ENCODE data around the gene WIZ.

- TF ChIP-seq CTCF (IDR thresholded peaks at IDR 0.05 in 2 of 3, conservative IDR thresholded peaks at IDR 0.05 in 1 of 3; ENCODE audit: insufficient read depth in 2 of 3, low read depth in 1 of 3, low read length in 3 of 3) (no peak), USF2 (CRISPR knock-in tag; IDR thresholded peaks at IDR 0.05) (no peak), EHMT2 (IDR thresholded peaks at IDR 0.05) (no peak), ZNF76 (CRISPR knock-in tag; IDR thresholded peaks at IDR 0.05; ENCODE audit: borderline replicate concordance) (no peak), GATA2 (CRISPR knock-in tag; IDR thresholded peaks at IDR 0.05) (no peak), SREBF2 (CRISPR knock-in tag; IDR thresholded peaks at IDR 0.05) (no peak), POLR2AphosphoS5 (IDR thresholded peaks at IDR 0.05; ENCODE audit: control insufficient read depth, insufficient read depth, low read depth, low read length) (no peak), ZNF146 (CRISPR knock-in tag; IDR thresholded peaks at IDR 0.05; ENCODE audit: unreplicated experiment) (no peak), CREM (IDR thresholded peaks at IDR 0.05; ENCODE audit: low read depth) (no peak)
- TF ChIP-seq, protein P1, sequence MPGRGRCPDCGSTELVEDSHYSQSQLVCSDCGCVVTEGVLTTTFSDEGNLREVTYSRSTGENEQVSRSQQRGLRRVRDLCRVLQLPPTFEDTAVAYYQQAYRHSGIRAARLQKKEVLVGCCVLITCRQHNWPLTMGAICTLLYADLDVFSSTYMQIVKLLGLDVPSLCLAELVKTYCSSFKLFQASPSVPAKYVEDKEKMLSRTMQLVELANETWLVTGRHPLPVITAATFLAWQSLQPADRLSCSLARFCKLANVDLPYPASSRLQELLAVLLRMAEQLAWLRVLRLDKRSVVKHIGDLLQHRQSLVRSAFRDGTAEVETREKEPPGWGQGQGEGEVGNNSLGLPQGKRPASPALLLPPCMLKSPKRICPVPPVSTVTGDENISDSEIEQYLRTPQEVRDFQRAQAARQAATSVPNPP (IDR thresholded peaks at IDR 0.05; ENCODE audit: borderline replicate concordance, insufficient read depth, insufficient read length) = no peak
Measured at GRCh38 chr19:15425321-15425950, 24.3 kb downstream of the WIZ start.

Data from K562 (cell line).